NCI-H1436 treated with DMSO at 0.1 percent for 48 hours (cell line): ENCODE measurements around the gene CCSER1.
"Not testable (repeated sequence)": the region's sequence is repeated elsewhere in the genome, so short reads cannot be mapped to it uniquely, and the experiment has no call there.

ENCODE experiments used
- DNase-seq: peaks from one replicate; lab custom pipeline; 2025; lab: John Stamatoyannopoulos, UW

Gene CCSER1

GRCh38 chr4:90445380-90445779, 318.2 kb downstream of the CCSER1 start:
- DNase-seq, result no peak

- no peak for DNase-seq
Measured at GRCh38 chr4:90449626-90450025, 322.4 kb downstream of the CCSER1 start.

GRCh38 chr4:90456891-90457290, 329.7 kb downstream of the CCSER1 start:
- DNase-seq, result no peak

GRCh38 chr4:90457817-90458216, 330.6 kb downstream of the CCSER1 start:
- no peak for DNase-seq

- DNase-seq, result no peak
Measured at GRCh38 chr4:90458576-90458975, 331.4 kb downstream of the CCSER1 start.

- DNase-seq, result no peak
Measured at GRCh38 chr4:90474484-90474883, 347.3 kb downstream of the CCSER1 start.

GRCh38 chr4:90476019-90476418, 348.8 kb downstream of the CCSER1 start:
- no peak for DNase-seq

GRCh38 chr4:90476586-90476985, 349.4 kb downstream of the CCSER1 start:
- DNase-seq, result no peak

- DNase-seq, result not testable (repeated sequence)
Measured at GRCh38 chr4:90484894-90485293, 357.7 kb downstream of the CCSER1 start.

- DNase-seq, result no peak
Measured at GRCh38 chr4:90486346-90486745, 359.2 kb downstream of the CCSER1 start.

- no peak for DNase-seq
Measured at GRCh38 chr4:90495211-90495610, 368.0 kb downstream of the CCSER1 start.

GRCh38 chr4:90495936-90496335, 368.7 kb downstream of the CCSER1 start:
- no peak for DNase-seq

GRCh38 chr4:90498175-90498574, 371.0 kb downstream of the CCSER1 start:
- DNase-seq, result no peak

- no peak for DNase-seq
Measured at GRCh38 chr4:90503677-90504076, 376.5 kb downstream of the CCSER1 start.

GRCh38 chr4:90515191-90515590, 388.0 kb downstream of the CCSER1 start:
- DNase-seq, result no peak

- DNase-seq, result no peak
Measured at GRCh38 chr4:90528551-90528950, 401.4 kb downstream of the CCSER1 start.

GRCh38 chr4:90536408-90536807, 409.2 kb downstream of the CCSER1 start:
- peak; percentile 93 for DNase-seq

GRCh38 chr4:90537491-90537890, 410.3 kb downstream of the CCSER1 start:
- DNase-seq, result no peak

GRCh38 chr4:90540536-90540935, 413.3 kb downstream of the CCSER1 start:
- DNase-seq, result no peak

GRCh38 chr4:90542216-90542615, 415.0 kb downstream of the CCSER1 start:
- peak; percentile 59 for DNase-seq

- DNase-seq, result peak; percentile 19
Measured at GRCh38 chr4:90543419-90544170, 416.4 kb downstream of the CCSER1 start.

- DNase-seq, result no peak
Measured at GRCh38 chr4:90544532-90545045, 417.4 kb downstream of the CCSER1 start.

GRCh38 chr4:90545380-90545779, 418.2 kb downstream of the CCSER1 start:
- DNase-seq, result no peak

GRCh38 chr4:90546114-90546513, 418.9 kb downstream of the CCSER1 start:
- DNase-seq, result peak; percentile 12
